Stimulated activated CD4-positive, alpha-beta T cell treated with anti-CD3 and anti-CD28 coated beads, TNF-alpha, amount 100 ng/mL, for 48 hours (primary cell): ENCODE data around the gene GDPD5.

Experiments used
- DNase-seq, 3 donors: peaks; one replicate each; pipeline ENCODE4 v3.0.0-alpha.2; 2020; ENCODE audit warnings: low read depth in 3 of 3

Gene GDPD5

GRCh38 chr11:75449271-75449670 lies 76.5 kb downstream of the GDPD5 start:
- DNase-seq: no peak

- DNase-seq: no peak
Observed at GRCh38 chr11:75447415-75447814, 78.3 kb downstream of the GDPD5 start.

GRCh38 chr11:75445315-75445953 lies 80.3 kb downstream of the GDPD5 start:
- DNase-seq: peak; percentile 46 to 62 (median 57)

- DNase-seq: no peak
Observed at GRCh38 chr11:75443043-75443442, 82.7 kb downstream of the GDPD5 start.

GRCh38 chr11:75442161-75442885 lies 83.4 kb downstream of the GDPD5 start:
- no peak for DNase-seq

- DNase-seq: no peak
Observed at GRCh38 chr11:75441804-75442132, 84.0 kb downstream of the GDPD5 start.

GRCh38 chr11:75440960-75441803 lies 84.6 kb downstream of the GDPD5 start:
- DNase-seq: no peak

GRCh38 chr11:75439495-75440120 lies 86.1 kb downstream of the GDPD5 start:
- no peak for DNase-seq

- no peak for DNase-seq
Observed at GRCh38 chr11:75439026-75439425, 86.7 kb downstream of the GDPD5 start.

- no peak for DNase-seq
Observed at GRCh38 chr11:75437966-75438659, 87.6 kb downstream of the GDPD5 start.

- DNase-seq: no peak
Observed at GRCh38 chr11:75436806-75437205, 88.9 kb downstream of the GDPD5 start.

- DNase-seq: no peak
Observed at GRCh38 chr11:75435571-75435925, 90.2 kb downstream of the GDPD5 start.

GRCh38 chr11:75434886-75435570 lies 90.7 kb downstream of the GDPD5 start:
- DNase-seq: no peak

- no peak for DNase-seq
Observed at GRCh38 chr11:75434051-75434450, 91.7 kb downstream of the GDPD5 start.

- DNase-seq: no peak
Observed at GRCh38 chr11:75433443-75433842, 92.3 kb downstream of the GDPD5 start.

- DNase-seq: no peak
Observed at GRCh38 chr11:75432911-75433321, 92.8 kb downstream of the GDPD5 start, which contains the start of gene KLHL35. Gene KLHL35, minus strand, starts transcription at chr11:75433203. Its CDS starts 2,574 bp downstream, at chr11:75430629.

- no peak for DNase-seq
Observed at GRCh38 chr11:75431533-75432525, 93.9 kb downstream of the GDPD5 start.

GRCh38 chr11:75430714-75431532 lies 94.8 kb downstream of the GDPD5 start:
- no peak for DNase-seq
